K562 (cell line): ENCODE results near the gene SCRN2. TPM values are rescaled to one million over a fixed set of nuclear protein-coding genes. Genes with fewer than 3 reads are reported as not detected.

ENCODE experiments used
- AFF1 ChIP-seq, 2 experiments: fragments of 450-650 bp; IDR thresholded peaks; 2 replicates each; pipeline ENCODE4 v1.6.1; 2018; ENCODE audit warnings: mild to moderate bottlenecking in 2 of 2, low read depth in 1 of 2; ENCODE audit not compliant: partially characterized antibody in 2 of 2
- AFF4 ChIP-seq: sonication (generic); formaldehyde crosslinking; IDR thresholded peaks from 2 replicates; pipeline ENCODE4 v1.8.0; 2023; ENCODE audit warnings: mild to moderate bottlenecking, missing genetic modification reagents
- HOMEZ ChIP-seq: fragments of 250-450 bp; sonication (Bioruptor Pico); IDR thresholded peaks from 2 replicates; pipeline ENCODE4 v1.4.0; 2020; ENCODE audit warnings: mild to moderate bottlenecking, moderate library complexity
- HOXB6 ChIP-seq: fragments of 250-450 bp; sonication (Bioruptor Pico); IDR thresholded peaks from 2 replicates; pipeline ENCODE4 v1.5.1; 2022; ENCODE audit warnings: mild to moderate bottlenecking, borderline replicate concordance
- MYBL2 ChIP-seq, 2 experiments: fragments of 450-650 bp in 1 of 2; sonication (generic) in 1 of 2; formaldehyde crosslinking in 1 of 2; IDR thresholded peaks; 2 replicates each; pipeline versions ENCODE4 v1.6.1 to v1.8.1; 2017 to 2022; ENCODE audit warnings: borderline replicate concordance in 1 of 2, inconsistent platforms in 1 of 2, low read depth in 1 of 2, mild to moderate bottlenecking in 1 of 2, missing genetic modification reagents in 1 of 2, moderate library complexity in 1 of 2
- NR2C2 ChIP-seq, 2 experiments: fragments of 200-800 bp in 1 of 2; sonication (Bioruptor generic) in 1 of 2; sonication (generic) in 1 of 2; formaldehyde crosslinking in 1 of 2; IDR thresholded peaks; 2 replicates each; pipeline versions ENCODE4 v1.6.1 to v1.8.0; 2016 to 2022; ENCODE audit warnings: mild to moderate bottlenecking in 1 of 2, missing compliant biosample characterization in 1 of 2, missing genetic modification characterization in 1 of 2, missing genetic modification reagents in 1 of 2
- POU5F1 ChIP-seq: fragments of 150-350 bp; IDR thresholded peaks from 2 replicates; pipeline ENCODE4 v1.6.1; 2014; ENCODE audit warnings: borderline replicate concordance, low read length, low read depth, mild to moderate bottlenecking; ENCODE audit not compliant: partially characterized antibody
- SRSF3 ChIP-seq: fragments of 200-400 bp; formaldehyde crosslinking; IDR thresholded peaks from 2 replicates; pipeline ENCODE4 v1.6.1; 2016; ENCODE audit warnings: mild to moderate bottlenecking, low read length, moderate library complexity; ENCODE audit not compliant: insufficient read depth
- TRIM28 ChIP-seq: fragments of 450-650 bp; IDR thresholded peaks from 2 replicates; pipeline ENCODE4 v1.6.1; 2017
- ZBTB1 ChIP-seq: sonication (generic); formaldehyde crosslinking; IDR thresholded peaks from 2 replicates; pipeline ENCODE4 v1.8.1; 2023; ENCODE audit warnings: missing genetic modification reagents, low read depth, mild to moderate bottlenecking, borderline replicate concordance
- ZNF589 ChIP-seq: fragments of 200-800 bp; sonication (Bioruptor generic); IDR thresholded peaks from 2 replicates; pipeline ENCODE4 v1.6.1; 2016; ENCODE audit warnings: low read depth, missing genetic modification characterization, missing compliant biosample characterization
- ZNF740 ChIP-seq, 3 experiments: fragments of 200-800 bp in 1 of 3; sonication (Bioruptor generic) in 1 of 3; sonication (generic) in 1 of 3; formaldehyde crosslinking in 1 of 3; IDR thresholded peaks; 2 replicates each; pipeline versions ENCODE4 v1.6.1 to v1.8.0; 2016 to 2022; ENCODE audit warnings: mild to moderate bottlenecking in 2 of 3, missing compliant biosample characterization in 2 of 3, missing genetic modification characterization in 2 of 3, missing genetic modification reagents in 1 of 3
- ZNF764 ChIP-seq: fragments of 250-450 bp; sonication (Bioruptor Pico); IDR thresholded peaks from 2 replicates; pipeline ENCODE4 v1.4.0; 2020; ENCODE audit warnings: low read depth, mild to moderate bottlenecking, moderate library complexity
- ZNF830 ChIP-seq: fragments of 250-450 bp; sonication (Bioruptor Pico); IDR thresholded peaks from 2 replicates; pipeline ENCODE4 v1.5.0; 2021; ENCODE audit warnings: mild to moderate bottlenecking
- polyA plus RNA-seq, 8 experiments: library from polyadenylated mRNA; depleted of rRNA in 4 of 8; stranded (reverse) in 5 of 8; unstranded in 3 of 8; fragments of >200 nt; fragmentation: Nextera tagmentation in 2 of 8; fragmentation: Illumina TruSeq in 1 of 8; extraction: Ambion mirVana in 2 of 8; extraction: Trizol in 1 of 8; gene quantifications; 2 replicates each; pipeline versions ENCODE4 v1.2.1 to v1.2.3, GENCODE V29; 2011 to 2014; ENCODE audit warnings: inconsistent platforms in 1 of 8, missing spikeins in 1 of 8
- total RNA-seq, 7 experiments: library from RNA; depleted of rRNA in 6 of 7; stranded (reverse); fragments of >200 nt in 6 of 7; fragmentation: Illumina TruSeq in 2 of 7; extraction: Trizol in 2 of 7; gene quantifications; 2 replicates each; pipeline versions ENCODE4 v1.2.1 to v1.2.3, GENCODE V29; 2011 to 2021; ENCODE audit warnings: low replicate concordance in 1 of 7

SCRN2 gene
- total and polyA plus RNA-seq, 9 of the 15 experiments (the other 6 are each of a cell fraction or from before 2014, with no cell fraction given), result 0.25 to 32.9 (median 13.6) TPM

GRCh38 chr17:47840742-47841487, at the start of gene SCRN2 (continued):
- 0 out of 2 replicates have a peak, but pooled peaks have one; percentile 53 for TF ChIP-seq AFF4 (CRISPR knock-in tag)
- TF ChIP-seq AFF1 (IDR thresholded peaks at IDR 0.05; ENCODE audit: low read depth in 1 of 2, partially characterized antibody in 2 of 2), result no peak
- TF ChIP-seq ZNF589 (CRISPR knock-in tag), result no peak
- TF ChIP-seq ZNF764 (CRISPR knock-in tag), result no peak
- TF ChIP-seq MYBL2 (IDR thresholded peaks at IDR 0.05; ENCODE audit: low read depth), result no peak
- TF ChIP-seq MYBL2 (CRISPR knock-in tag; IDR thresholded peaks at IDR 0.05; ENCODE audit: borderline replicate concordance), result no peak
- no peak for TF ChIP-seq HOMEZ (CRISPR knock-in tag)
- no peak for TF ChIP-seq POU5F1
- no peak for TF ChIP-seq TRIM28
- TF ChIP-seq ZNF740 (CRISPR knock-in tag; IDR thresholded peaks at IDR 0.05), result no peak
- no peak for TF ChIP-seq ZNF740 (tag; IDR thresholded peaks at IDR 0.05)
- no peak for TF ChIP-seq ZNF830 (CRISPR knock-in tag)
- no peak for TF ChIP-seq SRSF3
- 0 out of 2 replicates have a peak, but pooled peaks have one; percentile 57 for TF ChIP-seq ZBTB1 (CRISPR knock-in tag)
- TF ChIP-seq HOXB6, result no peak
- peak; percentile 93 for TF ChIP-seq NR2C2 (CRISPR knock-in tag; IDR thresholded peaks at IDR 0.05)
- peak; percentile 98 for TF ChIP-seq NR2C2 (tag; IDR thresholded peaks at IDR 0.05)
